ENCODE data around the gene NCOA7.
A peak's percentile ranks its signal among the peaks of the same experiment; 100 is the strongest.
"Not testable (repeated sequence)": the region's sequence is repeated elsewhere in the genome, so short reads cannot be mapped to it uniquely, and the experiment has no call there.

Gene NCOA7

DNA sequence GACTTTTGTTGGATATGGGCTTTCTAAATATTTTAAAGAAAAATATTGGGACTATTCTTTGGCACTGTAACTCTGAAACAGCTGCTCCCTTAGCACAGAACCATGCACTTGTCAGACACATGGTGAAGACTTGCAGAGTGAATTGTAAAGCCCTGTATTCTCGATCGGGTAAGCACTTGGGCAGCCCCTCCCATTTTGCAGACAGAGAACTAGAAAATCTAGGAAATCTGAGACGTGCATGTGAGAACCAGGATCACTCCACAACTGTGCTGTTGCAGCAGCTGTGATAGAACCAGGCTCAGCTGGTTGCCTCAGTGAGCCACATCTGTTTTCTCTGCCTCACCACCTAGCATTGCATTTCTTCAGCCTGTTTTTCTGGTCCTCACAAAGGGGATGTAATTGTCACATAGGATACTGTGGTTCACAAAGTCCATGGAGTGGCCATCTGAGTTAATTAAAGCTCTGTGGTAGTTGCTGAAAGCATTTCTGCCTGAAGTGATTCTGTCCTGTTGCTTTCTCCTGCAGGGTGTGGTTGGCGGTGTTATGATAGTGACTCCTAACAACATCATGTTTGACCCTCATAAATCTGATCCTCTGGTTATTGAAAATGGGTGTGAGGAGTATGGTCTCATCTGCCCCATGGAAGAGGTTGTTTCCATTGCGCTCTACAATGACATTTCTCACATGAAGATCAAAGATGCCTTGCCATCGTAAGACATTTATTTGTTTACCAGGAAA lies 94.0 kb downstream of the NCOA7 start:
- no peak for DNase-seq

DNA sequence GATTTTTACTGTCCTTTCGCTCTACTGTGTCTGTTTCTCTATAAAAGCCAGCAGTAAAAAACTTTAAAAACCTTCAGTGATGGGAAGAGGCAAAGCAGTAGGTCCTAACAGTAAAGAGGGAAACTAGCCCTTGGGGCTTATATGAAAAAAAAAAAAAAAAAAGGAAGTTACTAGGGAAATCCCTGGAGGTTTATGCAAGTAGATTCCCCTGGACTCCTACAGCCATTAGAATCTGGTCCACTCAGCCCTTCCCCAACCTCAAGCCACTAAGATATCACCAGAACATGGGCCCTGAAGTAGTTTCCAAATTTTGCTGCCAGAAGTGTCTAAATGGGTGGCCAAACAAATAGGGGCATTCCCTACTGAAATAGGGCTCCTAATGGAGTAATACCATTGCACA lies 95.3 kb downstream of the NCOA7 start:
- no peak for DNase-seq

DNA sequence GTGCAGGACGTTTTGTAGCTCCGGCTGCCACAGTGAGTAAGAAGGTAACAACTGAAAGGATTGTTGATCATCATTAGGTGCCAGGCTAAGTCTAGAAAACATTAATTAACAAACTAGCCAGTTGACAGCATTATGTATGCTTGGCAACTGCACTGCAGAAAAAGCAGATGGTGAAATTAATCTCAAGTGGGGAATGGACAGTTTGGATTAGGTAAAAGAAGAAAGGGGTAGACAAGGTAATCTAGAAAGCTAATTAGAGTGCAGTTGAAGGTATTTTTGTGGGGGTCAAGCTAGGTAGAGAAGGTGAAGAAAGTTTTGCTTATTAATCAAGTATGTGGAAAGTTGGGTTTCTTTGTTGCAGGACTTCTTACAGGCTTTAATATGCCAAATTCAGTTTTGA lies 96.2 kb downstream of the NCOA7 start:
- DNase-seq, result peak; percentile 22

DNA sequence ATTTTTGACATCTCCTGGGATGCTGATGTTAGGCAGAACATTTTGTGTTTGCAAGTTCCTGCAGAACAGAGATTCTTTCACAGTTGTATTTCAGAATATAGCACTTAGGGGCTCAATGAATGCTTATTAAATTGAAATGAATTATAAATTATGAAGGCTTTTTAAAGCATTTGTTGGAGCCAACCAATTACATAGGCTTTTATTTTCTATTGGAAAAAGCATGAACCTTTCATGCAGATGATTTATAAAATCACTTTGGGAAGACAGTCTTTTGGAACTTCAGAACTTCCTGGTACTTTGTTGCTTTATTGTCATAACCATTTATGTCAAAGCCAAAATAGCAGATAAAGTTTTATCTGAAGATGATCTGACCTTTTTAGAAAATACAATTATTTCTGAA lies 96.6 kb downstream of the NCOA7 start:
- DNase-seq, result no peak

DNA sequence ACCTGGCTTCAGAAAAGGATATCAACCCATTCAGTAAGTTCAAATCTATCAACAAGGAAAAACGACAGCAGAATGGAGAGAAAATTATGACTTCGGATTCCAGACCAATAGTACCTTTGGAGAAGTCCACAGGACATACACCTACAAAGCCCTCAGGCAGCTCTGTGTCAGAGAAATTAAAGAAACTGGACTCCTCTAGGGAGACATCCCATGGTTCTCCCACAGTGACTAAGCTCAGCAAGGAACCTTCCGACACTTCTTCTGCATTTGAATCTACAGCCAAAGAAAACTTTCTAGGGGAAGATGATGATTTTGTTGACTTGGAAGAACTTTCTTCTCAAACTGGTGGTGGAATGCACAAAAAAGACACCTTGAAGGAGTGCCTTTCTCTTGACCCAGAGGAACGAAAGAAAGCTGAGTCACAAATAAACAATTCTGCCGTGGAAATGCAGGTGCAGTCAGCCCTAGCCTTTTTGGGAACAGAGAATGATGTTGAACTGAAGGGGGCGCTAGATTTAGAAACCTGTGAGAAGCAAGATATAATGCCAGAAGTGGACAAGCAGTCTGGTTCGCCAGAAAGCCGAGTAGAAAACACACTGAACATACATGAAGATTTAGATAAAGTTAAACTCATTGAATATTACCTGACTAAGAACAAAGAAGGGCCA lies 98.4 kb downstream of the NCOA7 start:
- no peak for DNase-seq

DNA sequence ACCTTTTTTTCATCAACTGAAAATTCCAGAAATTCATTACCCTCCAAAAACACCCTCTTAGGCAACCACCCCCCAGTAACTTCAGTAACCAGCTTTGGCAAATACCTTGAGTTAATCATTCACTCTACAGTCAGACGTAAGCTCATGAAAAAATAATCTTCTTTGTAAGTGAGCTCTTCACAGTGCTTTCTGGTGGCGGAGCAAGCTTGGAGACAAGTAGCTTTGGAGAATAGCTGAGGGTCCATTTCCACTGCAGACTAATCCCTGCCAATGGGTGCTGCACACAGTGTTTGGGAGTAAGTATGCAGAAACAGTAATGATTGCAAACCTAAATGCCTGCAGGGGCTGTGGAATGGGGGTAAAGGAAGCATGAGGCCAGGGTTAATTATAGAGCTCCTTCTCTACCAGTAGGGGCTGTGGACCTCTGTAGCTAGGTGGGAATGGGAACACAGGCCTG lies 109.0 kb downstream of the NCOA7 start:
- no peak for DNase-seq

DNA sequence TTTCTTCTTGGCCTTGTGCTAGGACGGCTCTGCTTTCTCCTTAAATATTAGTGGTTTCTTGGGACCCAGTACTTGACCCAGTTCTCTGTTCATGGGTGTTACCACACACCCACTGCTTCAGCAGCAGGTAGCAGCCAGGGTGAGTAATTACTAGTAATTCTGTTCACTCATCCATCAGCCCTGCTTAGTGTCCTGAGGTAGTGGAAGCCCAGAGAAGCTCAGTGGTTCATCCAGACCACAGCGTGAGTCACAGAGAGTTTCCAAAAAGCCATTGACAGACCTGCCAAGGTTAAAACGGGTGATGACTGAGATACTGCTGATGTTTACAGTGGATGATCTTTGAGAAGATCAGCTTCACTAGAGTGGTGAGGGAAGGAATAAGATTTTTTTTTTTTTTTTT lies 114.1 kb downstream of the NCOA7 start:
- no peak for DNase-seq

DNA sequence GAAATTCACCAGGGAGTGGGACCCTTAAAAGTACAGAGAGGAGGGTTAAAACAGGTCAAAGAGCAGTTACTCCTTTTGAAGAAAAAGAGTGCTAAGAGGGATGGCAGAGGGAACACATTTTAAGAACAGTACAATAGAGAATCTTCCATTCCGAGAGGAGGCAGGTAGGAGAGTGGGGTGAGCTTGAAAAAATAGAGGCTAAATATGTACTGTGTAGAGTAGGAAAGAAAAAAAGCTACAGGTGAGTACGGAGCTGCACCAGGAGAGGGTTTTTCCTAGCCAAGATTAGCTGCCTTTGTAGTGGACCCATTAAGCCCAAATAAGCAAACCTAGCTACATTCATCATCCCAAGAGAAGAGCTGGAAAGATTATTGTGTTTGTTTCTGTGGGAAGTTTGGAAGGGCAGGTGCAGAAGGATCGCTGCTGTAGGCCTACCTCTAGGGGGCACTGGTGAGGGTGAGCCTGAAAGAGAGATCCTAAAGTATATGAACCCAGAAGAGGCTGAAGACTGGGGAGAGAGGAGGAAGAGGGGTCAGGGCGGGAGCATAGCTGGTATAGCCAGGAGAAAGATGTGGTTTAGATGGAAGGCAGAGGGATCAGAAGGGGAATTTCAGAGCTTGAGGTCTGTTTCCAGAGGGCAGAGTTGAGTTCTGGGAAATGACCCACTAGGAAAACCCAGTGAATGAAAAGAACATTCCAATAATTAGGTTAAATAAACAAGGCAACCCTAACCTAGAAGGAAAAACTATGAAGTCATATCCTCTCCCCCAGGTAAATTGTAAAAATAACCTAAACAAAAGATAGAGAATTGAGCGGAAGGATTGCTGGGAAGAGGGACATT lies 115.6 kb downstream of the NCOA7 start:
- no peak for DNase-seq

DNA sequence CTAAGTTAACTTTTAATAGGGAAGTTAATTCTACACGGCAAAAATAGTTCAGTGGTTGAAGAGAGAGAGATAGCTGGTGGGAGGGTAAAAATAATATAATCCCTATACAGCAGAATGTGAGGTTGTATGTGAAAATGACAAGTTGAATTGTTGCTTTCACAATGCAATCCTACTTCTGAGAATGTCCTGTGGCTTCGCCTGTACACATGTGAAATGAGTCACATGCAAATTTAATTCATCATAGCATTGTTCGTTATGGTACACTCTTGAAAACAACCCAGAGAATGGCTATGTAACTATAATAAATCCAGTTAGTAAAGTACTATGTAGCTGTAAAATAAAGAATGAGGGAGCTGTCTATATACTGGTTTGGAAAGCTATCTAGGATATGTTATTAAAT lies 119.8 kb downstream of the NCOA7 start:
- no peak for DNase-seq

DNA sequence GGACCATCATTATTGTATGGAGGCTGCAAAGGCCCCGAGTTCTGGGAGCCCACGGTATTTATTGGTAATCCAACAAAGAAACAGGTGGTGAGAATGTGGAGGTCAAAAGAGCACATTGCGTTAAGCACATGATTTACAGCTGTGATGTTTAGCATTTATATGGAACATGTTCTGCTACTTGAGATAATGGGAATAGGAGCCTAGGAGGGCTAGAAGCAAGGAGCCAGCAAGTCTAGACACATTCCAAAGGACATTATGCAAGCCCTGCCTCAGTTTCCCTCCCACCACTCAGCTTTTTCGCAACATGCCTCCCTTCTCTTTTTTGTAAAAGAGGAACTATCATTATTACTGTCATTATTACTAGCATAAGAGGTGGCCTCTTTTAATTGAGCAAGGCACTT lies 120.3 kb downstream of the NCOA7 start:
- DNase-seq, result not testable (repeated sequence)

DNA sequence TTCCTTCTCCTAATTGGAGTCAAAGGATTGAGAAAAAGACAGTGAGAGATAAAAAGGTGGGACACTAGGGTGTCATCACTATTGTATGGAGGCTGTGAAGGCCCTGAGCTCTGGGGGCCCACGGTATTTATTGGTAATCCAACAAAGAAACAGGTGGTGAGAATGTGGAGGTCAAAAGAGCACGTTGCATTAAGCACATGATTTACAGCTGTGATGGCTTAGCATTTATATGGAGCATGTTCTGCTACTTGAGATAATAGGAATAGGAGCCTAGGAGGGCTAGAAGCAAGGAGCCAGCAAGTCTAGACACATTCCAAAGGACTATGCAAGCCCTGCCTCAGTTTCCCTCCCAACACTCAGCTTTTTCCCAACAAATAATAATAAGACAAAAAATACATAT lies 121.7 kb downstream of the NCOA7 start:
- not testable (repeated sequence) for DNase-seq

DNA sequence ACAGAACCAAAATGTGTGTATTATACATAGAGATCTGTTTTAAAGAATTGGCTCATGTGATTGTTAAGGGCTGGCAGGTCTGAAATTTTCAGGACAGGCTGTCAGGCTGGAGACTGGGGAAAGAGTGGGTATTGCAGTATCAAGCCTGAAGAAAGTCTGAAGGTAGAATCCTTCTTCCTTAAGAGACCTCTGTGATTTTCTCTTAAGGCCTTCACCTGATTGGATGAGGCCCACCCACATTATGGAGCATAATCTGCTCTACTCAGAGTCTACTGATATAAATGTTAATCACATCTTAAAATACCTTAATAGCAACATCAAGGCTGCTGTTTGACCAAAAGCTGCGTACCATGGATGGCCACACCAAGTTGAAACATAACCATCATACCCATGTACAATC lies 122.4 kb downstream of the NCOA7 start:
- DNase-seq, result no peak

DNA sequence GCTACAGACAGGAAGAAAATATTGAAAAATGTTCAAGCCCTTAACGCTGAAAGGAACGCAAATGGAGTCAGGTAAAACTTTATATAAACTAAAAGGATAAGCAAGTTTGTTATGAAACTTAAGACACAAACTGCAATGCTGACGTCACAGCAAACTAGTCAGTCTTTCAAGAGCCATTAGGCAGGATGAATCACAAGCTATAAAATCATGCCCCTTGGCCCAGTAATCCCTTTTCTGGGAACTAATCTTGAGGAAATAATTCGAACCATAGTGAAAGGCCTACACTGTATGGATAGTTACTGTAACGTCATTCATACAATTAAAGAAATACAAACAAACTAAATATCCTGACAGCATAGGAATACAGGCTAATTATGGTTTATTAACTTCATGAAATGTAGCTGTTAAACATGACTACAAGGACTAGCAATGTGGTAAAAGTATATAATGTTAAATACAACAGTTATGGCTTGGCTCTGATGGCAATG lies 123.1 kb downstream of the NCOA7 start:
- no peak for DNase-seq

DNA sequence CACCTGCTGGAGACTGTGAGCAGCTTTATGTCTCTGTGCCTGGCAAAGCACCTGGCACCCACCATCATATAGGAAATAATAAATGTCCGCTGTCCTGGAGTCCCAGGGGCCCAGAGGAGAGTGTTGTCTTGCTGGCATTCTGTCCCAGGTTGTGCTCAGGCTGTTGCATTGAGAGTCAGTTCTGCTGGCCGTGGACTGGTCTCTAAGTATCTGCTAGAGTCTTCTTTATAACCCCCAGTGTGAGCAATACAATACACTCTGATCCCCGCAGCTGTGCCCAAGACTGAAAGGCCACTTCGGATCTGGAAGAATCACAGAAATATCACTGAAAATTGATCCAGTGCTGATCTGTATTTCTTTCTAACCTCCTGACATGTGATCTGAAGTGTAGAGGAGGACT lies 127.5 kb downstream of the NCOA7 start:
- no peak for DNase-seq

DNA sequence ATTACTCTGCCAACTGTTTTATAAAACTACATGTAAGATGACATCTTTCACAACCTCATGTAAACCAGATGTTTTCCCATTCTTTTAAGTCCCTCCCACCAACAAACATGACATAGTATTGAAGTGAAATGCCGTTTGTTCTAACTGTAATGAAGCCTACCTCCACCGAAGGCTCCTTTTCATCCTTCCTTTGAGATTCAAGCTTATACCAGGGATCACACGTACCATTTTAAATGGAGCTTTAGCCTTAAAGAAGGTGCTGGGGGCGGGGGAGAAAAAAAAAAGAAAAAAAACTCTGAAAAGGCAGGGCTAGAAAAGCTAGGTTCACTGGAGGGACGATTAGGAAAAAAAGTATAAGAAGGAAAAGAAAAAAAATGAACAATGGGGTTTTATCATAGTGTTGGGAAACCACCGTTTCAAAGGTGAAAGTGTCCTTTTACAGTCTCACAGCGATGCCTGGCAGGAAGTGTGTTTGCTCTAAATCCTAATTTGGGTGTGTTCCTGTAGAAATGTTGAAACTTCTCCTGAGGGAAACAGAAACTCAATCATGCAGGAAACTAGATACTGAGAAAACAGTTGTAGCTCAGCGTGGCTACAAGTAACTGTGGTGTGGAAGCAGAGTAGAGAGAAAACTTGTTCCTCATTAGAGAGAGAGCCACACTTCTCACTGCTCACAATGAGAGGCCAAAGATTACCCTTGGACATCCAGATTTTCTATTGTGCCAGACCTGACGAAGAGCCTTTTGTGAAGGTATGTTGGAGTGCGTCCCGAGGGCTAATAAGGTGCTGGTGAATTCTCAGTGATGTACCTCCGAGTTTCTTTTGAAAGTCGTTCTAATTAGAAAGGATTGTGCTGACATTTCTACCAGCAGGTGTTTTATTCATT lies 128.2 kb downstream of the NCOA7 start:
- DNase-seq, result no peak

DNA sequence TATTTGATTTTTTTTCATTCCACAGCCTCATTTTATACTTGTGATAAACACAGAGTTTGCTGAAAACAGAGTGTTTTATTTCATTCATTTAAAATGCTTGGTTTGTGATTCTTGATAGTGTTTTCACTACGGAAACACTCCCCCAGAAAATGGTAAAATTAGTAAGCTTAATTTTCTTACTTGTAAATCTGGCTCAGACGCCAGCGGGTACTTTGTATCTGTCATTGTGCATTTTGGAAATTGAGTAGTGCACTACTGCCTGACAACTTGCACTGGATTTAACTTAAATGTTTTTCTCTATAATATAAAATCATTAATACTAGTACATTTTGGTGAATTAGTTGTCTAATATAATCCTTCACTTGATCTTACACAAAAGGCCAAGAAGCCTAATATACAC lies 128.9 kb downstream of the NCOA7 start:
- DNase-seq, result no peak

DNA sequence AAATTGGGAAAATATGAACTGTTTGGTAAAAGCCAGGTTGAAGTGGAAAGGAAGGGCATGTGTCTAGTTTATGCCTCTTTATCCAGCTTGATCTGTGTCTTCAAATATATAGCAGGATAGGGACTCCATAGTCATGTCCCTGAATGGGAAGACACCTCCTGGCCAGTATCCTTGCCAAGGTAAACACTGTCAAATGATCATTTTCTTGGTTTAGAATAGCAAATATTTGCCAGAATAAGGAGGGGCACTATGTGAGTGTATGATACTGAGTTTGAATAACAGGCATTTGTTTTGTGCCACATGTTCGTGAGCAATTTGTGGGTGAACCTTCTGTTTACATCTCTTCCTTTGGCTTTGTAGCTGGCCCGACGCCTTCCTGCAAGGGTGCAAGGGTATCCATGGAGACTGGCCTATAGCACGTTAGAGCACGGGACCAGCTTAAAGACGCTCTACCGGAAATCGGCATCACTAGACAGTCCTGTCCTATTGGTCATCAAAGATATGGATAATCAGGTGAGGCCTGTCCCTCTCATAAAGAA lies 131.6 kb downstream of the NCOA7 start:
- DNase-seq, result no peak

DNA sequence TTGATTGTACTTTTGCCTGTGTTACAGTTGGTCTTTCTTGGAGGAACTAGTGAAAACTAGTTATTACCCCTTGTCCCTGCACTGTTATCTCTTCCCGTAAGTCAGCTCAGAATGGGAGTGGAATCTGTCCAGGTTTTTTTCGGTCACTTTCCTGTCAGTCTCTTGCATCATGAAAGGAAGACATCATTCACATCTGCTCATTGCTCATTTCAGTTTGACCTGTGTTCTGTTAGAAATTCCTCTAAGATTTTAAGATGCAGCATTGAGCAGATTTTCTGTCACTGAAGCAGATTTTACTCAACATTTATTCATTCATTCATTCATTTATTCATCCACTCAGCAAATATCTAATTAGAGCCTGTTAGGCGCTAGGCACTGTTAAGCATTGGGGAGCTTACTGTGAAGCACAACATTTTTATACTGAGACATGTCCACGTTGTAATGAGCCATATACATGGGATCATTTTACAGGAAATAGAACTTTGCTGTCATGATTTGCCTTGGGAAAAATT lies 132.7 kb downstream of the NCOA7 start:
- no peak for DNase-seq

DNA sequence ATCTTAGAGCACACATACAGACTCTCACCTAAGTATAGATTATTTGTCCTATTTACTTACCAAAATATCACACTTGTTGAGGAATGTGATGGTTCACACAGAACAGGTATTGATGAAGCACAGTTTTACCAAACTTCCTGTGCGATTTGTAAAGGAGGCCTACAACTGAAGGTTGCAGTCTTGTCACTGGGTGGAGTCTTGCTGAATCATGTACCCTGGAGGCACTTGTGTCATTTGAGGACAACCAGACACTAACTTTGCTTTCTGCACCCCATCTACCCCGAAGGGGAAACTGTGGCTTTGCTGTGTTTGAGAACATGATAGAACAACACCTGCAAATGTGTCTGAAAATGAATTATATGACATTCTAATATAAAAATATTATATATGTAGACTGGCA lies 133.4 kb downstream of the NCOA7 start:
- no peak for DNase-seq

DNA sequence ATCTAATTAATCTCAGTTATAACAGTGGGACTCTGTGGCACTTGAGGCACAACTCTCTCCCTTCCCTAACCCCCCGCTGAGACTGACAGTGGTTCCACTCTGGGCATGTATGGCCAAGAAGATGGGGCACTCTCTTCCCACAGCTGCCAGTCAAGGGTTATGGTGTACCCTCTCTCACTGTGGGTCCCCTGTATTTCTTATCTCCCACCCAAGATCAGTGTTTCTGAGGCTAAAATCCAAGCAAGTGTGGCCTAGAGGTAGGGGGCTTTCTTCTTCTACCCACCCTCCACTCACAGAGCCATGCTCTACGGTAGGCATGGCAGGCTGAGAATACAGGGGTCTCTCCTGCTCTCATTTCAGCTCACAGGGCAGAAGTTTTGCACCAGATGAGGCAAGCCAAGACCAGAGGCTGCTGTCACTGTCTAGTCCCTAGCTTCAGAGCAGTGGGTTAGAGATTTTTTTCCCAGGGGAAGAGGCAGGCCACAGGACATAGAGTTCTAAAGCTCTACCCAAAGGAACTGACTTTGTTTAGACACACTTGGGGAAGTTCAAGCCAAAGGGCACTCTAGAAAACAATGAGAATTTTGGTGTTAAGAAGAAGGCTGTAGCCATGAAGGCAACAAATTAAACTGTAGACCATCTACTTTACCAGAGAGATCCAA lies 134.1 kb downstream of the NCOA7 start:
- DNase-seq, result no peak

DNA sequence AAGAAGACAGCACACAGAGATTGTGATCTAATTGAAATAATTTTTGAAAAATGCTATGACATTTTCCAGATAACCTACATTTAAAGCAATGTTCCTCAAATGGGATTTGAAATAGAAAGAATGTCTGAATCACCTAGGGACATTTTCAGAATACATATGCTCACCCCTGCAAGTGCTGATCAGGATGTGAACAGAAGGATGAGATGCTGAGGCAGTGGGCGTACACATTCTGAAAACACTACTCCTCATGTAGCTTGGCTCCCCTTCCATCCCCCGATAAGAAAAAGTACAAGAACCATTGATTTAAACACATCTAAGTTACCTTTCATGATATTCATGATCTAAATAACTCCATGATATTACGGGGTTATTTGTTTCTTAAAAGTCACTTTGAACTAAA lies 136.0 kb downstream of the NCOA7 start:
- DNase-seq, result no peak

DNA sequence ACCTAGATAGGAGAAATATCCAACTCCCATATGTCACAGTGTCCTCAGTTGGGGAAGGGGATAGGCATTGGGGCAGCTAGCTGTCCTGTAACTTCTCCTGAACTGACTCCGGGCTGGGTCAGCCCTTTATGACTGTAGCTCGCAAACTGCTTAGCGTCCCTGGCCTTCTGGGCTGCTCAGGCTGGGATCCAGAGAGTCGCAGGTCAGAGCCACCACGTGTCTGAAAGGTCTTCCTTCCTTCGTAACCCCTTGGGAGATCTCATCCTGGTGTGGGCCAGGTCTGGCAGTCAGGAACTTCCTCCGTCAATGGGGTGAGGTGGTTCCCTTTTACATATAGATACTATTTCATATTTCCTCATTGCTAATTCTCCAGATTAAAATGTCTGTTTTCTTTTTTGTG lies 137.0 kb downstream of the NCOA7 start:
- DNase-seq, result no peak

All from NCI-H1417 treated with DMSO at 0.1 percent for 48 hours (cell line).